ENCODE results near the gene SLC26A1.

- TF ChIP-seq EZH2 (IDR thresholded peaks at IDR 0.05; ENCODE audit: insufficient read depth, poor library complexity, severe bottlenecking), result no peak
- no peak for TF ChIP-seq EZH2phosphoT487 (IDR thresholded peaks at IDR 0.05; ENCODE audit: insufficient read depth, low read depth)
Measured at GRCh38 chr4:1041147-1041935, 48.1 kb upstream of the SLC26A1 start.
